ENCODE data around the gene ALOXE3.
"Not testable (repeated sequence)": the region's sequence is repeated elsewhere in the genome, so short reads cannot be mapped to it uniquely, and the experiment has no call there.

The ALOXE3 gene

DNA sequence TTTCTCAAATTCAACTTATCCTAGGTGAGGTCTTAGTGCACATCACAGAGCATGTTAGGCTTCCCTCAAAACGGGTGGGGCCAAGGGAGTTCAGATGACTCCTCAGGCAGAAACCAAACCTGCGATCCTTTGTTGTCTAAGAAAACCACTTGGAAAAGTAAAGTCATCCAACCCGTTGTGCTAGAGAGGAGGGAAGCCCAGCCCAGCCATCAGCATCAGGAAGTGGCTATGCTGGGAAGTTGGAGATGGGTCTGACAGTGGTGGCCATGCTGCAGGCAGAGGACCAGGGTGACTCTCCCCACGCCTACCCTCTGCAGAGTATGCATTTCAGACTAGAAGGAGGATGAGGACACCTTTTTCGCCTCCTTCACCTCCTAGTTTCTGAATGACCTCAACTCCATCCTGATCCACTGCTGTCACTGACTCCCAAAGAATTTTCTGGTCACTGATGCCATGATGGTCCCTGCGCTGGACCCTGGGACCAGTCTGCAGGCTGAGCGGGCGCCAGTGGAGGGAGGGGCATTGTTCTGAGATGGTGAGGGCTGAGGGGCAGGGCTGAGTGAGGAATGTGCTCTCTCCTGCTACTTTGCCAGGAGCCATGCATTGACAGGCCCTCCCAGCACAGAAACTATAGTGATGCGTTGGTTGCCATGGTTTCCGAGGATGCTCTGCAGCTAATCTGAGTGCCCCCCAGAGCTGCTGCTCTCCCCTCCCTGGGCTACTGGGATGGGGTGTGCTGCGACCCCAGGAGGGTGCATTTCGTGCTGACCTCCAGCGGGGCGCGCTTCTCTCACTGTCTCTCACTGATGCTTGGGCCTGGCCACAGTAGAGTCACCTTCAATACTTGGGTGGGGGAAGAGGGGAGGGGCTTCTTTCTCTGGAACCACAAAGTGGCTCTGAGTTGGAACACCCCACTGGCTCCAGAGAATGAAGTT lies 51.2 kb downstream of the ALOXE3 start:
- DNase-seq, result no peak

DNA sequence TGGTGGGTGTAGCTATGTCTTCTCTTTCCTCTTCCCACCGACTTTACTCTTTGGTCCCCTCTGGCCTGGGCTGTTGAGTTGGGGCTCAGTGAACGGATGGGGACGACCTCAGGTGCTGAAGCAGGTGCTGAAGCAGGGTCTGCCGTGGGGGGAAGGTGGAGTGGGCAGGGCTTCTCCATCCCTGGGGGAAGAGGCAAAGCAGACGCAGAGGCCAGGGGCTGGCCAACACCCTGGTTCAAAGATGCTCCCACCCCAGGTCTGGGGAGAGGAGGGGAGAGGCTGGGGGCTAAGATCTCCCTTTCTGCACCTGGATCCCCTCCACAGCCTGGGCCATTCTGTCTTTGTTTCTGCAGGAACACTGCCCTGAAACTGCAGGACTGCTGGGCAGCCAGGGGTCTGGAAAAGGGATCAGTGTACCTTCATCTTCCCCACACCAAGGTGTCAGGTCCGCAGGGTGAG lies 53.7 kb downstream of the ALOXE3 start:
- no peak for DNase-seq

DNA sequence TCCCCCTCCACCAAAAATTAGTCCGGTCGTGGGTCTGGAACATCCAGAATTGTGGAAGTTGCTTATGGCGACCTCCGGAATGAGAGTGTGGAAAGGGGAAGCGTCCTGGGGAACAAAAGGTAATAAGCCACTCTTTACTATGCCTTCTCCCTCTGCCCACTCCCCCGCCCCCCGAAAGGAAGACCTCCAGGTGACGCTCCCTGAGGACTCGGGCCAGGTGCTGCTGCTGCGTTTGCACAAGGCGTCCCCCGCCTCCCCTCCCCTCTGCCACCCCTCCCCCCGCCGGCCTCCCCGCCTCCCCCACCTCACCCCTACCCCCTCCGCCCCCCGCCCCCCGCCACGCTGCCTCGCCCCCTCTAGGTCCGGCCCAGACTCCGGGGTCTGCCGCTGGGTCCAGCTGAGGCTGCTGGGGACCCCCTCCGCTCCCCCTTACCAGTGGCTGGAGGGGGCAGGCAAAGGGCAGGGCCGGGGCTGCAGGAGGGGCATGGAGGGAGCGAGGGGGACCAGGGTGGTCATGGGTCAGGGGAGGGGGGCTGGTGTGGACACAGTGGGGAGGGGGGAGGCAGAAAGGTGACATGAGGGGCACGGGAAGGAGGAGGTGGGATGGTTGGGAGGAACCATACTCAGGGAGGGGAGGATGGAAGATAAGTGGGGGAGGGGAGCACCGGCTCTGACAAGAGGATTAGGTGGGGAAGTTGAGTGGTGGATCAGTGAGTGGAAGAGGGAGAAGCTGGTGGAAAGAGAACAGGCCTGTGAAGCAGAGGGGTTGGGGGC lies 54.4 kb downstream of the ALOXE3 start:
- no peak for DNase-seq

DNA sequence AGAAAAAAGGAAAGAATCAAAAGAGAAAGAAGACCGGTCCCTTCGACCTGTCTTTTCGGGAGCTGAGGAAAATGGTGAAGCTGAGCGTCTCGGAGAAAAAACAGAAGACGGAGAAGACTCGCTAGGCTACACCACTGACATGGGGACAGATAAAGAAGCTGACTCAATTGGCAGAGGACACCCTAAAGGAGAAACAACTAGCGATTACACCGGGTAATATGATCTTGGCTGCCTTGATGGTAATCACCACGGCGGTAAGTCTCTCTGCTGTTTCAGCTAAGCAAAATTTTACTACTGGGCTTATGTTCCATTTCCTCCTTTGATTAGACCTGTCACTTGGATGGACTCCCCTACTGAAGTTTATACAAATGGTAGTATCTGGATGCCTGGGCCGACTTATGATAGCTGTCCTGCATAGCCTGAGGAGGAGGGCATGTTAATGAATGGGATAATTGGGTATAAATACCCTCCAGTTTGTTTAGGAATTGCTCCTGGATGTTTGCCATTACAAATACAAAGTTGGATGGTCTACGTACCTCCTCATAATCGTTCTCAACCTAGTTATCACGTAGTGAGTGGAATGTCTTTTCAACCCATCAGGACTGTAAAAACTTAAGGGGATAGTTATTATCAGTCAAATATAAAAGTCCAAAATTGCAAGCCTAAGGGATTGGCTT lies 55.4 kb downstream of the ALOXE3 start:
- DNase-seq, result no peak

DNA sequence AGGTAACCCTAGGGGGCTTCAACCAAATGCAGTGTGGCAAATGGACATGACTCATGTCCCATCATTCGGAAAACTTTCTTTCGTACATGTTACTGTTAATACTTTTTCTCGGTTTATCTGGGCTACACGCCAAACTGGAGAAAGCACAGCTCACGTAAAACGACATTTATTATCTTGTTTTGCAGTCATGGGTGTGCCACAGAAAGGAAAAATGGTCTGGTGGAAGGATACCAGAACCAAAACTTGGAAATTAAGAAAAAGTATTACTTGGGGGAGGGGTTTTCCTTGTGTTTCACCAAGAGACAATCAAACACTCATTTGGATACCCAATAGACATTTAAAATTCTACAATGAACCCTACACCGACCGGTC lies 55.9 kb downstream of the ALOXE3 start:
- no peak for DNase-seq

DNA sequence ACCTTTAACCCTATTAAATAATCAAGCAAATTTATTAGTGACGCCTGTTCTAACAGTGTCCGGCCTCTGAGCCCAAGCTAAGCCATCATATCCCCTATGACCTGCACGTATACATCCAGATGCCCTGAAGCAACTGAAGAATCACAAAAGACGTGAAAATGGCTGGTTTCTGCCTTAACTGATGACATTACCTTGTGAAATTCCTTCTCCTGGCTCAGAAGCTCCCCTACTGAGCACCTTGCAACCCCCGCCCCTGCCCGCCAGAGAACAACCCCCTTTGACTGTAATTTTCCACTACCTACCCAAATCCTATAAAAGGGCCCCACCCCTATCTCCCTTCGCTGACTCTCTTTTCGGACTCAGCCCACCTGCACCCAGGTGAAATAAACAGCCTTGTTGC lies 56.5 kb downstream of the ALOXE3 start:
- not testable (repeated sequence) for DNase-seq

DNA sequence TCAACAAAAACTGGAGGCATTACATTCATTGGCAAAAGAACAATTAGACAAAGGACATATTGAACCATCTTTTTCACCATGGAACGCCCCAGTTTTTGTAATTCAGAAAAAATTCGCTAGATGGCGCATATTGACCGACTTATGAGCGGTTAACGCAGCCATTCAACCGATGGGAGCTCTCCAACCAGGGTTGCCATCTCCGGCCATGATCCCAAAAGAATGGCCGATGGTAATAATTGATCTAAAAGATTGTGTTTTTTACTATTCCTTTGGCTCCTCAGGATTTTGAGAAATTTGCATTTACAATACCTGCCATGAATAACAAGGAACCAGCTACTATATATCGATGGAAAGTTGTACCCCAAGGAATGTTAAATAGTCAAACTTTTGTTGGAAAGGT lies 58.0 kb downstream of the ALOXE3 start:
- DNase-seq, result no peak

DNA sequence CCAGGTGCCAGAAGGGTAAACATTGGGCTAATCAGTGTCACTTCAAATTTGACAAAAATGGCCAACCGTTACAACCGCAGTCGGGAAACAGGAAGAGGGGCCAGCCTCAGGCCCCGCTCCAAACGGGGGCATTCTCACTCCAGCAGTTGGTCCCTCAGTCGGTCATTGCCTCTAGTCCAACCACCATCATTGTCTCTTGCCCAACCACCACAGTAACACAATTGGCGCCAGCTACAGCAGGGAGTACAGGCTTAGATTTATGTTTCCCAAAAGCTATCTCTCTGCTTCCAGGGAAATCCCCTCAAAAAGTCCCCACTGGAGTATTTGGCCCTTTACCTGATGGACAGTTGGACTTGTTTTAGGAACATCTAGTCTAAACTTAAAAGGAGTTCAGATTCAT lies 59.2 kb downstream of the ALOXE3 start:
- no peak for DNase-seq

DNA sequence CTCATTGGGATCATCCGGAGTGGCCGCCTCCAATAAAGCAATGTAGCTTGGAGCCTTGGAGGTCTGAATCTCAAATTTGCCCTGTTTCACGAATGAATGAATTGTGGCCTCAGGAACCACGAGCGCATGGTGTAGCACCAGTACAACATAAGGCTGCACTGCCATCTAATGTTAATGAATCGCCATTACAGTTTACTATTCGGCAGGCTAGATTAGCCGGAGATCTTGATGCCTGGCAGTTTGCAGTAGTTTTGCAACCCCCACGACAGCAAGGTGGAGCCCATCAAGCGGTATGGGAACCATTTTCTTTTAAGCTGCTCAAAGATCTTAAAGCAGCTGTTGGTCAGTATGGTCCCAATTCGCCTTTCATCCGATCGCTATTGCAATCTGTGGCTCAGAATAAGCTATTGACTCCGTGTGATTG lies 60.6 kb downstream of the ALOXE3 start:
- DNase-seq, result peak; percentile 42

DNA sequence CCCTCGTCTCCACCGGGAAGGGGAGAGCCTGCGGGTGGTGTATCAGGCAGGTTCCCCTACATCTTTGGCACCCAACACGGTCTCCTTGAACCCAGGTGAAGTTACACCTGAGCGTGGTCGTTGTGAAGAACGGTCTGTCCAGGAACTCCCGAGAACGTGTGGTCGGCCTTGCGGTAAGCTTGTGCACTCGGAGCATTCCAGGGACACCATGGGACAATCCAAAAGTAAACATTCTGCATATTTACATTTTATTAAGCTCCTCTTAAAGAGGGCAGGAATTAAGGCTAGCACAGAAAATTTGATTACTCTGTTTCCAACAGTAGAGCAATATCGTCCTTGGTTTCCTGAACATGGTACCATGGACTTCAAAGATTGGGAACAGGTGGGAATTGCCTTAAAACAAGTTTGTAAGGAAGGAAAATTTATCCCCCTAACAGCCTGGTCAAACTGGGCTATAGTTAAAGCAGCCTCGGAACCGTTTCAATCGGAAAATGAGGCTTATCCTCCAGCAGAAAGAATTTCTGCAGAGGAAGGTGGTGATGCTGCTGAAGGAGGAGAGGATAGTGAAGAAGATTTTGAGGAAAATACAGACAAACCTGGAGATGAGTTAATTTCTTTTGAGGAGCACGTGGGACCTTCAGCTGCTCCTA lies 61.2 kb downstream of the ALOXE3 start:
- no peak for DNase-seq

DNA sequence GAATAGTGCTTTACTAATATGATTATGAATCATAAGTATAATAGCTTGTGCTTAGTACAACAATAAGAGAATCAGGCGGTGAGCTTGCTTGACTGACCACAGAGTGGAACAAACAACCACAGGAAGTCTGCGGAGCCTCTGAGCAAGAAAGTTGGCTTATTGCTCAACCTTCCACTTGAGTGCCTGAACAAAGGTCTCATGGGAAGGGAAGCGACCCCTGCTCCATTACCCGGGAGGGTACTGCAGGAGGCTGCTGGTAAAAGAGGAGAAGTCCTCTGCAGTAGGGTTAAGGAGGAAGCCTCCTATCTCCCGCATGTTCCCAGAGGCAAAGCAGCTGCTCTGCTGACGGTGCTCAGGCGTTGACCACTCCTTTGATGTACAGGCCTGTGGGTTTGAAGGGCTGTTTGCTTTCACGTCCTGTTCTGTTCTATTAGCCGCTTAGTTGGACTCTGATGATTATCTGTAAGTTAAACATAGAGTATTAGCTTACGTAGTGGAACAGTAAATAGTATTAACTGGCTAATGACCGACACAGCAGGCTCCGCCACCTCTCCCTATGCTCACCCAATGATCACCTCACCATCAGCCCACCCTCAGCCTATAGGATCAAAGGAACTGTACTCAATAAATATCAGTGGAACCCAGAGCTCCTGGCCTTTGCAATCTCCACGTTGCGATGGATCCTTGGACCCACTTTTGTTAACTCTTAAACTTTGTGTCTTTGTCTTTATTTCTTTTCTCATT lies 61.9 kb downstream of the ALOXE3 start:
- peak; percentile 48 for DNase-seq

DNA sequence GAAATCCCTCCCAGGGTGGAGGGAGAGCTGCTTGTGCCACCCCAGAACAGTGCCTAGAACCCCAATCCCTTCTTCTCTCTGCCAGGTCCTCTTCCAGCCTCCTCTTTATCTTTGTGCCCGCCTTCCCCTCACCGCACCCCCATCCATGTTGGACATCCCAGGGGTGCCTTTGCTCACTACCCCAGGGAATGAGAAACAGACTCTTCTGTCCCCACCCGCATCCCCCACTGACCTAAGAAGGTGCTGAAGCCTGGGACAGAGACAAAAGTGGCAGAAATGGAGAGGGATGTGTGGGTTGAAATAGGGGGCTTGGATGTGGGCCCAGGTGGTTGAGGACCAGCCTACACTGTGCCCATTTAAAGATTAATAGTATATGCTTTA lies 62.5 kb downstream of the ALOXE3 start:
- no peak for DNase-seq

DNA sequence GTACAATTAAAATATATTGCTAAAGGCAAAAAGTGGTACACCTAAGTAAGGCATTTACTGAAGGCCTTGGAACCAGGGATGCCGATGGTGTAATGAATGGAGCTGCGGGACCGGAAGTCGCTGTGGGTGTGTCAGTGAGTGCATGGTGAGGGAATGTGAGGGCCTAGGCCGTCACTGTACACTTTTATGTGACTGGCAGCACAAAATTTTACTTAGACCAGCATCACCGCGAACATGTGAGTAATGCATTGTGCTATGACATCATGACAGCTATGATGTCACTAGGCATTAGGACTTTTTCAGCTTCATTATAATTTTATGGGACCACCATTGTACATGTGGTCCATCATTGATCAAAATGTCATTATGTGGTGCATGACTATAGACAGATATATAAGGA lies 64.7 kb downstream of the ALOXE3 start:
- DNase-seq, result no peak

DNA sequence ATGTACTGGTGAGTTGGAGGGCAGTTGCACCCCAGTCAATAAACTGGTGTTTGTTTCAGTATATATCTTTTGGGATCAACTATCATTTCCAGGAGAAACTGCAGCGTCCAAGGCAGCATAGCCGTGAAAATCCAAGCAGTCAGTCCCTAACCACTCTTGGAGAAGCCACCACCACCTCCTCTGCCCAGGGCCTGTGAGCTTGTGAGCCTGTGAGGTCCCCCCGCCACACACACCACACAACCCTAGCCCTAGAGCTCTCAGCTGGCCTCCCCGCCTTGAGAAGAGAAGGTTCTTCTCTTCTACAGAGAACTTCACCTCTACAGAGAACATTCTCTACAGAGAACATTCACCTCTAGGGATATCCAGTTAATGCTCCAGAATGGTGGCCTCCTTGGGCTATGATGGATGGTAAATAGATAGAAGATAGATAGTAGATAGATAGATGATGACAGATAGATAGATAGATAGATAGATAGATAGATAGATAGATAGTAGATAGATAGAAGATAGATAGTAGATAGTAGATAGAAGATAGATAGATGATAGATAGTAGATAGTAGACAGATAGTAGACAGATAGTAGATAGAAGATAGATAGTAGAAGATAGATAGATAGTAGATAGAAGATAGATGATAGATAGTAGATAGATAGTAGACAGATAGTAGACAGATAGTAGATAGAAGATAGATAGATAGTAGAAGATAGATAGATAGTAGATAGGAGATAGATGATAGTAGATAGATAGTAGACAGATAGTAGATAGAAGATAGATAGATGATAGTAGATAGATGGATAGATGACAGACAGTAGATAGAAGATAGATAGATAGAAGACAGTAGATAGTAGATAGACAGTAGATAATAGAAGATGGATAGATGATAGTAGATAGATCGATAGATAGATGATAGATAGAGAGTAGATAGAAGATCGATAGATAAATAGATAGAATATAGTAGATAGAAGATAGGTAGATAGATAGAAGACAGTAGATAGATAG lies 65.8 kb downstream of the ALOXE3 start:
- no peak for DNase-seq

DNA sequence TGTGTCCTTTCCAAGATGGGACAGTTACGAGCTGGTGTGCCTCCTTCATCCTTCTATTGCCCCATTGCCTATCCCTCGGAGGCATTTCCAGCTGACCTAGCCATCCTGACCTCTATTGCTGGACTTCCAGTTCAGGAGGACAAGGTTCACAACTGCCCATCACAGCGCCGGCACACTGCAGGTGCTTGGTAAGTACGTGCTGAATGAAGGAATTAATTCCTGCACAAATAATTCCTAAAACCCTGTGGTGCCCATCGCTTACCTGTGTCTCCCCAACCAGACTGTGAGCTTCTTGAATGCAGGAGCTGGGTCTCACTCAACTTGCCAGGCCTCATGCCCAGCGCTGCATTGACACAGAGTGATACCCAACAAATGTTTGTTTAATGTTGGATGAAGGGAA lies 66.5 kb downstream of the ALOXE3 start:
- DNase-seq, result no peak

DNA sequence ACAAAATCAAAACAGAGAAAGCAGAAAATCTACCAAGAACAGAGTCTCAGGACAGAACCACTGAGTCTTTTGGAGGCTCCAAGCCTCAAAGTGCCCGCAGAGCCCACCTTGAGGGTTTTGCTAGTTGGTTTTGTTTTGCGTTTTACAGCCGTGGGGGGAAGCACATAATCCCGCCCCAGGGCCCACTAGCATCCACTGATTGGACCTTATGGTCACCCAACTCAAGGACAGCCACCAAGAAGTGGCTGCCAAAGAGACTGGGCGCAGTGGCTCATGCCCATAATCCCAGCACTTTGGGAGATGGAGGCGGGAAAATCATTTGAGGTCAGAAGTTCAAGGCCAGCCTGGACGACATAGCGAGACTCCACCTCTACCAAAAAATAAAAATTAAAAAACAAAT lies 69.6 kb downstream of the ALOXE3 start:
- no peak for DNase-seq

DNA sequence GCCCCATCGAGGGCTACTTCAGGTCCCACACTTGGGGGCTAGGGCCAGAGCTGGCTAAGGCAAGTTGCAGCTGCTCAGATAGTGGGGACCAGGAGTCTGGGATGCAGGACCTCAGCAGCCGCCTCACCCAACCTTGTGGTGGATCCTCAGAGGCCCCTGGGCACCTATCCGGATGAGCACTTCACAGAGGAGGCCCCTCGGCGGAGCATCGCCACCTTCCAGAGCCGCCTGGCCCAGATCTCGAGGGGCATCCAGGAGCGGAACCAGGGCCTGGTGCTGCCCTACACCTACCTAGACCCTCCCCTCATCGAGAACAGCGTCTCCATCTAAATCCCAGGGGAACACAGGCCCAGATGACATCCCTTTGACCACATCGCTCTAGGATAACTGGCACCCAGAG lies 70.1 kb downstream of the ALOXE3 start:
- DNase-seq, result no peak

DNA sequence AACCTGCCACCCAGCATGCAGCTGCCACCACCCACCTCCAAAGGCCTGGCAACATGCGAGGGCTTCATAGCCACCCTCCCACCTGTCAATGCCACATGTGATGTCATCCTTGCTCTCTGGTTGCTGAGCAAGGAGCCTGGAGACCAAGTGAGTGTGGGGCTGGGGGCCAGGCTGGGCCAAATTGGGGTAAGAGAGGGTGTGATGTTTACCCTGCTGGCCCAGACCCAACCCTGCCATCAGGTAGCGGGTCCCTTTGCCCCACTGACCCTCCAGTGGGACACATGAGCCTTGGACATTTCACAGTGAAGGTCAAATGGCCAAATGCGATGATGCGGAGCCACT lies 70.6 kb downstream of the ALOXE3 start:
- no peak for DNase-seq

DNA sequence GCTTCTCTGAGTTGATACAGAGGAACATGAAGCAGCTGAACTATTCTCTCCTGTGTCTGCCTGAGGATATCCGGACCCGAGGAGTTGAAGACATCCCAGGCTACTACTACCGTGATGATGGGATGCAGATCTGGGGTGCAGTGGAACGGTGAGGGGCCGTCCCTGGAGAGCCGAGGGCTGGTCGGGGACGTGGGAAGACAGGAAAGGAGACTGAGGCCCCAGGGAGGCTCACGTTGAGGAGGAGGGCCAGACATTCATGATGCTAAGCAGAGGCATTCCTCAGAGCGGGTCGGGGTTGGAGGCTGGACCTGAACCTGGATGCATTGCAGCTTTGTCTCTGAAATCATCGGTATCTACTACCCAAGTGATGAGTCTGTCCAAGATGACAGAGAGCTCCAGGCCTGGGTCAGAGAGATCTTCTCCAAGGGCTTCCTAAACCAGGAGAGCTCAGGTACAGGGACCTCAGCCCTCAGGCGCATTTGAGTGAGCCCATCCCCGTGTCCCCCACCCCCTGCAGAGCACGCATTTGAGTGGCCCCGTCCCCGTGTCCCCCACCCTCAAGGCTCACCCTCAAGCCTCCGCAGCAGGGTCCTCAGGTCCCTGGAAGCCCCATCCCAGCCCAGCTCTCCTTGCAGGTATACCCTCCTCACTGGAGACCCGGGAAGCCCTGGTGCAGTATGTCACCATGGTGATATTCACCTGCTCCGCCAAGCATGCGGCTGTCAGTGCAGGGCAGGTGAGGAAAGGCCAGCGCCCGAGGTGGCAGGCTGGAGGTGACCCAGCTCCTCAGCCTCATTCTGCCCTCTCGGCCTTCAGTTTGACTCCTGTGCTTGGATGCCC lies 71.2 kb downstream of the ALOXE3 start:
- DNase-seq, result no peak

DNA sequence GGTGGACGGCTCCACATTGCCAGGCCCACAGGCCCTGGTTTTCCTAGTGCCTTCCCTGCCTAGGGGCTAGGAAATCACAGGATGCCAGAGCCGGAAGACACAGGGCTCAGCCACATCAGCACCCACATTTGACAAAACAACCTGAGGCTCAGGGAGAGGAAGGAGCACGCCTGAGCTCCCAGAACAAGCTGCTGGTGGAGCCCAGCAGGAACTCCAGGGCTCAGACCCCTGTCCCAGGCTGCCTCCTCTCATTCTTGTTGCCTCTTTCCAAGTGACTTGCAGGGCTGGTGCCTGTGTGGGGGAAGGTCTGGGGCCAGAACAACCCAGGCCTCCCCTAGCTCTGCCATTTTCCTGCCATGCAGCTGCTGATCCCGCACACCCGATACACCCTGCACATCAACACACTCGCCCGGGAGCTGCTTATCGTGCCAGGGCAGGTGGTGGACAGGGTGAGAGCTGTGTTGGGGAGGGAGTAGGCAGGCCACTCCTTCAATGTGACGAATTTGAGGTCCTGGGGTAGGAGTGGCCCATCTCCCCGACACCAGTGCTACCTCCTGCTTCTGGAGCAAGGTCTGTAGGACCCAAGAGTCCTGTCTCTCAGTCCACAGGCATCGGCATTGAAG lies 71.9 kb downstream of the ALOXE3 start:
- DNase-seq, result no peak
